ENCODE measurements around the gene KCNK1. TPM values are rescaled to one million over a fixed set of nuclear protein-coding genes. Genes with fewer than 3 reads are reported as not detected.

KCNK1 gene
- total and polyA plus RNA-seq, 8 donors = 4.3 to 16.3 (median 5.4) TPM

DNA sequence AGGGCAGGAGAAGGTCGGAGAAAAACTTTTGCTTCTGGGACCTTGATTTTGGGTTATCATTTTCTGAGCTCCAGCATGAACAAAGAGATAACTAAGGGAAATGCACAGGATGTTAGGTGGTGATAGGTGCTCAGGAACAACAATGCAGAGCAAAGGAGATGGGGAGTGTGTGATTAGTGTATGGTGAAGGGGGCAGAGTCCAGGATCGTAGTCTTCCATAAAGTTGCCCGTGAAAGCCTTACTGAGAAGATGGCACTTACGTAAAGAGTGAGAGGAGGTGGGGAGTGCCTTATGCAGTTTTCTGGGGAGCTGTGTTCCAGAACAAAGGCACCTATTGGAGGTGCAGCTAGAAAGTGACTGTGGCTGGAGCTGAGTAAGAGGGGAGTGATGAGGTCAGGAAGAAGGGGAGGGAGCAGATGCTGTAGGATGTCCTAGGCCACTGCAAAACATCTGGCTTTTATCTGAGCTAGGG lies 11.6 kb downstream of the KCNK1 start:
- H3K9me3 ChIP-seq = no peaks in the 10 kb centered on the region
- no peaks in the 10 kb centered on the region for H3K36me3 ChIP-seq
- H3K4me3 ChIP-seq = no peak overlapping the region
- intact Hi-C loops (cut with DNase I) = no loop called here
- TF ChIP-seq, protein P1, sequence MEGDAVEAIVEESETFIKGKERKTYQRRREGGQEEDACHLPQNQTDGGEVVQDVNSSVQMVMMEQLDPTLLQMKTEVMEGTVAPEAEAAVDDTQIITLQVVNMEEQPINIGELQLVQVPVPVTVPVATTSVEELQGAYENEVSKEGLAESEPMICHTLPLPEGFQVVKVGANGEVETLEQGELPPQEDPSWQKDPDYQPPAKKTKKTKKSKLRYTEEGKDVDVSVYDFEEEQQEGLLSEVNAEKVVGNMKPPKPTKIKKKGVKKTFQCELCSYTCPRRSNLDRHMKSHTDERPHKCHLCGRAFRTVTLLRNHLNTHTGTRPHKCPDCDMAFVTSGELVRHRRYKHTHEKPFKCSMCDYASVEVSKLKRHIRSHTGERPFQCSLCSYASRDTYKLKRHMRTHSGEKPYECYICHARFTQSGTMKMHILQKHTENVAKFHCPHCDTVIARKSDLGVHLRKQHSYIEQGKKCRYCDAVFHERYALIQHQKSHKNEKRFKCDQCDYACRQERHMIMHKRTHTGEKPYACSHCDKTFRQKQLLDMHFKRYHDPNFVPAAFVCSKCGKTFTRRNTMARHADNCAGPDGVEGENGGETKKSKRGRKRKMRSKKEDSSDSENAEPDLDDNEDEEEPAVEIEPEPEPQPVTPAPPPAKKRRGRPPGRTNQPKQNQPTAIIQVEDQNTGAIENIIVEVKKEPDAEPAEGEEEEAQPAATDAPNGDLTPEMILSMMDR (IDR thresholded peaks at IDR 0.05) = no peak
- DNase-seq (no peak), ATAC-seq (no peak)
- H3K4me1 ChIP-seq = no peaks in the 10 kb centered on the region
- H3K27ac ChIP-seq = no peak overlapping the region
- H3K27me3 ChIP-seq = no peaks in the 10 kb centered on the region

DNA sequence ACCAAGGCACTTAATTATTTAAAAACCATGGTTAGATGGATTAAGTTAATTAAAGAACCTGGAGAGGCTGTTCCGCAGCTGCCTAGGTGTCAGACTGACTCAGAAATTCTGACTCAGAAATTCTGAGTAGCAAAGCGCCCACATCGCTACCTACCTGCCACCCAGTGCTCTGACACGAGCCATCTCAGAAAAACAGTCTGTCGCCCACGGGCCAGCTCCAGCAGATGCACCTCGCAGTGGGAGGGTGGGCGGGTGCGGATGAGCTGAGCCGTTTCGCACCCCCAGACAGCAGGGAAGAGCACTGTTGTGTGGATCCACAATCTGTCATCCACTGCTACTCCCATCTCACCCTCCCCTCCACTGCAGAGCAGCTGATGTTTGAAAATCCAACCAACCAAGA lies 13.5 kb downstream of the KCNK1 start:
- TF ChIP-seq, protein P1 (IDR thresholded peaks at IDR 0.05) = no peak
- Histone ChIP-seq H3K4me1 (no peaks in the 10 kb centered on the region), H3K4me3 (no peak overlapping the region), H3K9me3 (no peaks in the 10 kb centered on the region), H3K36me3 (no peaks in the 10 kb centered on the region), H3K27ac (no peak overlapping the region), H3K27me3 (no peaks in the 10 kb centered on the region)
- DNase-seq (no peak), ATAC-seq (no peak)
- intact Hi-C loops (cut with DNase I) = no loop called here

DNA sequence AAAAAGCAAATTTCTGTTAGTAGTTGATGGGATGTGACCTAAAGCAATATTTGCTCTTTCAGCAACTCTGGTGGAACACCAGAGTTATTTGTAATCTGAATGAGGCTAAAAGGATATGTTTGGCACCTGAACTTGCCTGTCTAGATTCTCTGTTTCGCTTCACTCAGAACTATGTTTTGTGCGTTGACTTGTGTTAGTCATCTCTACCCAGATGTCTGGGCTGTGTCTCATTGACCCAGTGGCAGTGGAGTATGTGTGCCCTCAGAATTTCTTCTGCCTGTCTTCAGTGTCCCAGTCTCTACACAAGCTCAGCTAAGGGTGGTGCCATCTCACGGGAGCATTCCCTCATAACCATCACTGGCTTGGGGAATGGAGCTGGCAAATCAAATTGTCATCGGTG lies 13.9 kb downstream of the KCNK1 start:
- Histone ChIP-seq H3K4me1 (no peaks in the 10 kb centered on the region), H3K27ac (no peak overlapping the region), H3K9me3 (no peaks in the 10 kb centered on the region), H3K27me3 (no peaks in the 10 kb centered on the region), H3K36me3 (no peaks in the 10 kb centered on the region), H3K4me3 (no peak overlapping the region)
- DNase-seq (no peak), ATAC-seq (no peak)
- TF ChIP-seq, protein P1 (IDR thresholded peaks at IDR 0.05) = no peak
- intact Hi-C loops (cut with DNase I) = no loop called here

DNA sequence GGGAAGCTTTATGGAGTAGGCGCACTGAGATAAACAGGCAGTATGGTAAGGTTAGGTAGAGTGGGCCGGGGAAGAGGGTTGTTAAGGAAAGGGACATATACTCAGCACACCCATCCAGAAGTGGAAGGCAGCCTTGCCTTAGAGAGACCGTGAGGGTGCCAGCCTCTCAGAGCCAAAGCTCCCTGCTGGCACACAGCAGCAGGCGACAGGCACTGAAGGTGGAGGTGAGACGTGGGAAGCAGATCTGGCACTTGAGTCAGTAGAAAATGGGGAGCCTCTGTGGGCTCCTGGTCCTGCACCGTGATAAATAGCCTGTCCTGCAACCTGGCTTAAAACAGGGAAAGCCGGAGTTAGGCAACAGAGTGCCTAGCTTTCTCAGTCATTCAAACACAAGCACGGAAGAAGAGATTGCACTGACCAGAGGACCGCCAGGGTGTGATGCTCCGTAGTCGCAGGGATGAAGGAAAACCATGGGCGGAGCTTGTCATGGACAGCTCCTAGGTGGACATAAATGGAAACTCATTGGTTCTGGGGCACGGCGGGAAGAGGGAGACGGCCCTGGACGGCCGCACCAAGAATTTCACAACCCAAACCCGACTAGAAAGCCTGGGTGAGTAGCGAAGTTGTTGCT lies 15.5 kb downstream of the KCNK1 start:
- H3K4me3 ChIP-seq = no peak overlapping the region
- no peaks in the 10 kb centered on the region for H3K36me3 ChIP-seq
- no peaks in the 10 kb centered on the region for H3K9me3 ChIP-seq
- H3K4me1 ChIP-seq = no peaks in the 10 kb centered on the region
- no peaks in the 10 kb centered on the region for H3K27me3 ChIP-seq
- H3K27ac ChIP-seq = no peak overlapping the region
- no peak for DNase-seq
- no peak for ATAC-seq
- intact Hi-C loops (cut with DNase I) = no loop called here
- TF ChIP-seq, protein P1 (IDR thresholded peaks at IDR 0.05) = no peak

DNA sequence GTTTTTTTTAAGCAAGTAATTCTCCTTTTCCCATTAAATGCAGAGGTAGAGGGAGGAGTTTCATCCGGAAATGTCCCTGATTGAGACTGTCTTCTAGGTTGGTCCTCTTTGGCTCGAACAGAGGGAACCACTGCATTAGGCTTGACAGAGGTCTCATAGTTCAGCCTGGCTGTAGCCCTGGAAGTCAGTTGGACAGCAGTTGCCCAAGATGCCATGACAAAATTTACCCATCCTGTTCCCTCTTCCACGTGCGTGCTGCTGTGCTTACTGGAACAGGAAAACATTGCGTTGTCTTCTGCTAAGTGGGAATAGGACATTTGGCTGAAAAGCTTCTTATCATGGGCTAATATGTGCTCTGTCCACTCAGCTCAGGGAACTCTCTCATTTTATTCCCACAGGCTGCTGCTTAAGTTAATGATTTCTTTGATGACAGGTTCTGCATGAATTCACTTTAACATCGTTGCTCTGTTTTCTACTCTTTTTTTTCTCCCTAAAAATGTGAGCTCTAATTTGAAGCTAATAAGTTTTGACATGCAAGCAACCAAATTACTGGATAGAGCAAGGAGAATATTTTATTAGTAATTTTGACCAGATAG lies 18.0 kb downstream of the KCNK1 start:
- no peak overlapping the region for H3K4me3 ChIP-seq
- no peaks in the 10 kb centered on the region for H3K27me3 ChIP-seq
- no peaks in the 10 kb centered on the region for H3K9me3 ChIP-seq
- no peaks in the 10 kb centered on the region for H3K4me1 ChIP-seq
- TF ChIP-seq, protein P1 (IDR thresholded peaks at IDR 0.05) = no peak
- no peaks in the 10 kb centered on the region for H3K36me3 ChIP-seq
- intact Hi-C loops (cut with DNase I) = no loop called here
- no peak for ATAC-seq
- no peak for DNase-seq
- no peak overlapping the region for H3K27ac ChIP-seq
